A673 (cell line): ENCODE measurements around the gene HMCN1.

ENCODE experiments used
- CTCF ChIP-seq: fragments of 300-800, 200-600 bp; sonication (generic); conservative IDR thresholded peaks from 2 replicates; pipeline ENCODE4 v1.5.1; 2017; ENCODE audit warnings: low read depth, mild to moderate bottlenecking, antibody characterized with exemption, low read length, moderate library complexity, mixed read lengths
- EZH2 ChIP-seq: fragments of 200-600 bp; sonication (generic); IDR thresholded peaks from 2 replicates; pipeline ENCODE4 v1.6.1; 2017; ENCODE audit warnings: borderline replicate concordance, low read depth, mild to moderate bottlenecking, mixed read lengths, antibody characterized with exemption, low read length; ENCODE audit not compliant: poor library complexity, severe bottlenecking

DNA sequence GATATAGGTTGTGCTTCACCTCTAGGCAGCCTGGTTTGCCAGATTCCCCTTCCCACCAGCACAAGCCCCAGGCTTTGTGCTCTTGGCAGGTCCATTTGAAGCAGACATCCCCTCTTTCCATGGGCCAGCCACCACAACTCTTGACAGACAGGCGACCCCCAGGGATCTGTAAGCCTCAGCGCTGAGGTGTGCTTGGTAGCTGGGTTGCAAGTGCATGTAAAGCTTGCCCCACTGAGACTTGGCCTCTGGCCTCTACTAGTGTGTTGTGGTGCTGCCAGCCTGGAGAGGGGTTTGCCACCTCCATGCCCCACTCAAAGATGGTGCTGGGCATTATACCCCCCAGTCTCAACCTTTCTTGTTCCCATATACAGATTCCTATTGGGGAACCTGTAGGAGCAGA lies 103.9 kb downstream of the HMCN1 start:
- TF ChIP-seq CTCF (no peak), EZH2 (no peak)
